HPDE6-E6E7 (cell line): ENCODE results near the gene LEKR1.
A peak's percentile ranks its signal among the peaks of the same experiment; 100 is the strongest.
"Not testable (repeated sequence)": the region's sequence is repeated elsewhere in the genome, so short reads cannot be mapped to it uniquely, and the experiment has no call there.

Experiments used
- DNase-seq: peaks from one replicate; pipeline ENCODE4 v3.0.0; 2011; ENCODE audit warnings: missing footprints; ENCODE audit errors: extremely low spot score

Gene LEKR1

DNA sequence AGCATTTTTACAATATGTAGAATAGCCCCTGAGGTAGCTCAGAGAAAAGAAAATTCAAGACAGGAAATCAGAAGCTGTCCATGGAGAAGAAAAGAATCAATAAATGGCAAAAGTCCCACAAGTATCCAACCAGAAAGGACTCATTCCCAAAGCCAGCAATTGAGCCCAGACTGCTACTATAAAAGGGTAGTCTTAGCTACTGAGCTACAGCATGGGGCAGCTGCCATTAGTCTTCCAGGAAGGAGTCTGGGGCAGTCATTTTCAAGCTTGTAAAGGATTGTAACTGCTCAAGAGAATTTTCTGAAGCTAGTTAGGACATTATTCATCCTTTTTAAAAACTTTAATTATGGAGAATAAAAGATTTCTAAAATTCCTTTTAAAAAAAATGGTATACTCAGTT is 10.5 kb downstream of the LEKR1 start:
- no peak for DNase-seq

DNA sequence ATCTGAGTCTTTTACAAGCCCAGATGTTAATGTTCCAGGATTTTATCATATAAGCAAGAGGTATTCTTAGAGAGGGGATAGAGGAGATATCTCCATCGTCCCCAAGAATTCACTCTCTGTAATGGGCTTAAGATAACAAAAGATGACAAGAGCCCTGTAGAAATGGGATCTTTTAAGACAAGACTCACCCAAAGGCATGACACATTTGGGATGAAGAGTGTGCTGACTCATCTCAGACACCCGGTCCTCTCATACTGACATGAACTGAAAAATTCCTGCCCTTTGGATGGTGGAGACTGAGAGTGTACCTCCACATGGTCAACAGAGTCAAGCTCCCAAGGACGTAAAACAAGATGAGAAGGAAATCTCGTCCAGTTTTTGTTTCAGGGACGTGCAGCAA is 11.0 kb downstream of the LEKR1 start:
- DNase-seq = no peak

DNA sequence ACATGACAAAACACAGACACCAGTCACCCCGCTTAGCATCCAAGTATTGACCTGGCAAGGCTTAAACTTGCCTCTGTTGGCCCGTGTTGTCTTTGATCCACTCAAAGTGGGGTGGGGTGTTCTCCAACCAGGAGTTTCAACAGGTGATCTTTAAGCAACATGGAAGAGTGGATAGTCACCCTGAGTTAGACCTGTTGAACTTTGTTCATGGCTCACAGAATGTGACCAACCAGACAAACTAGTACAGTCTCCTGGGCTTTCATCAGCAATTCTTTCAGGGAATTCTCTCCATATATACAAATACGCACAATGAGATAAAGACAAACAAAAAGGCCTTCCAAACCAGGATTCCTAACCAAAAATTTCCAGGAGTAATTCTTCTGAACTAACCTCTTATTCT is 11.9 kb downstream of the LEKR1 start:
- no peak for DNase-seq

DNA sequence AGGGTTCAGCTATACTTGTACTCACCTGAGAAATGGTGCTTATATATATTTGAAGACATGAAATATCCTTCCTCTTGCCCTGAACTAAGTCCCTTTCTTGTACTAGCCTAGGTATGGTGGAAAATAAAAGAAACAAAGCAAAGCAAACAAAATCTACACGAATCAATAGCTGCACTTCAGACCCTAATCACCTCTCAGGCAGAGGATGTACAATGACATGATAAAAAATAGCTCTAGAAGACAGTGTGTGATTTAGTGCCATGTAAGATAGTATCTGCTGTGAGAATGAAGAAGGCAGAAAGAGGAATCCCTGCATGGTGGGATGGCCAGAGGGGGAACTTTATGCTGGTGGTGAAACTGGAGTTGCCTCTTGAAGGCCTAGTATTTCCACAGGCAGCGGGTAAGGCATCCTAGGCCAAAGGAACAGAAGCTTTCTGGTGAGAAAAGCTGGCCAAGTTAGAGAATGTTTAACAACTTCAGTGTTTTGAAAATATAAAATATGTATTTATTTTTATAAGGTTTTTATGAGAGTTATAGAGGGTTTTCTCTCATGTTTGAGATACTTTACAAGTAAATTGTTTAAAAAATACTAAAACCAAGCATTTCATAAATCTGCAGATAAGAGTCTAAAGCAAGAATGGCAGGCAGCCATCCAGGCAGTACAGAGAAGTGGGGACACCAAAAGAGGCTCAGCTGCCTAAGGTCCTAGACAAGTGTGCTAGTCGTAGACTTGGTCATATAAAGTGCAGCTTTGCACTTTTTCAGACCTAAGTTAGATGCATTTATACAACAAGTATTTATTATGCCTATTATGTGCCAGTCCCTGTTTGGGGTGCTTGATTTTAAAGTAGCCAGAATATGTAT is 14.9 kb downstream of the LEKR1 start:
- no peak for DNase-seq

DNA sequence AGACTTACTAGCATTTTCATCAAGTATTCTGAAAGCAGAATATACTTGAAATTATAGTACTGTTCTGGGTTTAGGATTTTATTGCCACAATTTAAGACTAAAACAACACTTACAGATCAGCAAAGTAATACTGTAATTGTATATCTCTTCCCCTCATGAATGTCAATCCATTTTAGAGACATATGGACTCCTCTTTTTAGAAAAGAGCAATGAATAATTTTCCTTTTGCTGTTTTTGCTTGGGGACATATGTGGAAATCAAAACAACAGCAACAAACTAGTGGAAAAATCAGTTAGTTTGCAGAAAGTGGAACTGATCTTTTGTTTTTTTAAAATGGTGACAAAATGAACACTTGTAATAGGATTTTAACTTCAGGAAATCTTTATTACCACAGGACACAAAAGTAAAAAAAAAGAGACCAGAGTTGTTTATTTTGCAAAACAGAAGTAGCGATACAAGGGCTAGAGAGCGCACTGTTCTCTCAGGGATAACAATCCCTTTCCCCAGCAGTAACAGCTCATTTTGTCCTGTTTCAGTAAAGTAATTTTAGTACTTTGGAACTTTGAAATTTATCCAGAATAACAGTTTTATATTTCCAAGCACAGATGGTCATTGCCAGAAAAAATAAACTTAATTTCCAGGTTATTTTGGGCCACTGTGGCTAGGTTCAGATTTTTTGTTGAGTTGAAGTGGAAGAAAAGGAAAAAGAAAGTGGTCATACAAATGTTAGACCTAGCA is 17.1 kb downstream of the LEKR1 start:
- DNase-seq = no peak

DNA sequence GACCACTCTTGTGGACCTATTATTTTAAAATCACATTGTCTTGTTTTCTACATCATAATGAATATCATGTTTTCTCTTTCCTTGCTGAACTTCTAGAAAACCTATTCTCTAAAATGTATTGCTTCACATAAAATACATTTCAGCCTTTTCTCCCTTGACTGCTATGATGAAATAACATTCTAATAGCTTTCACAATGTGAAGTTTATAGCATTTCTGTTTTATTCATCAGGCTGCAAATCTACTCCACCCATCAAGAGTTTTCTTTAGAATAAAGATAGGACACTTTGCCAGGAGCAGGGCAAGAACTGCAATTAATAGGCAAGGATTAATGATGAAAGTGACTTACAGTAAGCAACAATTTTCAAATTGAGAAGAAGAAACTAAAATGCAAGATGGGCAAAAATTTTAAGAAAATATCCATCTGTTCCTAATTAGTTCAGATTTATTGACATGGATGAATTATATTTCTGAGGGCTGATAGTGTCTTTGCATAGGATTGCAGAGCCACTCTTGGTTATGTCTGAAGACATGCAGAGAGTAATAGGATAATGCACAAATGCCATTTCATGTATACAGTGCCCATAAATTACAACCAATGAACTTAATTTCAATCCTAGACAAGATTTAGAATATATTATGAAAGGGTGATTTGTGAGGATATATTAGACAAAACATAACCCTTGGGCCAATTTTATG is 21.7 kb downstream of the LEKR1 start:
- DNase-seq = no peak

DNA sequence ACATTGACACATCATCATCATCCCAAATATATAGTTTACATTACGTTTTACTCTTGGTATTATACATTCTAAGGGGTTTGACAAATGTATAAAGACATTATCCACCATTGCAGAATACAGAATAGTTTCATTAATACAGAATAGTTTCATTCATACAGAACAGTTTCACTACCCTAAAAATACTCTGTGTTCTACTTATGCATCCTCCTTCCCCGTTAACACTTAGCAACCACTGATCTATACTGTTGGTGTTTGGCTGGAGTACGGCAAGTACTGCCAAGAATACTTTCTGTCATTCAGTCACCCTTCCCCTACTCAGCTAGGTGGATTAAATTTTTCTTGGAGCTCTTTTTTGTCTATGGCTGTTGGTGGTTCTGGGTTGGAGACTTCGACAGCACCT is 33.4 kb downstream of the LEKR1 start:
- no peak for DNase-seq

DNA sequence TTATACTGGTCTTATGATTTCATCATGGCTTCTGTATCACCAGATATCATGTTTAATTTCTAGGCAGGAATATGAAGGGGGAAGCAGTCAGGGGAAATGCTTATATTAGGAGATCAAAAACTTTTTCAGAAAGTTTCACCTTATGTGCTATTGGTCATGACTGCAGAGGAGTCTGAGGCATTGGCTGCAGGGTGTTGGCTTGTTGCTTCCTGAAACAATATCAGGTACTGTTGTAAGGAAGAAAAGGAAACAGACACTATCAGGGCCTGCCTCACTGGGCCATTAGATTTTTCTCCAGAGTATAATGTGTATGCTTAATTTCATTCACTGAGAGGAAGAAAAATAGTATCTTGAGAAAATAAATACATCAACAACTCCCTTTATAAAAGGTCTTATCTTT is 34.7 kb downstream of the LEKR1 start:
- DNase-seq = no peak

DNA sequence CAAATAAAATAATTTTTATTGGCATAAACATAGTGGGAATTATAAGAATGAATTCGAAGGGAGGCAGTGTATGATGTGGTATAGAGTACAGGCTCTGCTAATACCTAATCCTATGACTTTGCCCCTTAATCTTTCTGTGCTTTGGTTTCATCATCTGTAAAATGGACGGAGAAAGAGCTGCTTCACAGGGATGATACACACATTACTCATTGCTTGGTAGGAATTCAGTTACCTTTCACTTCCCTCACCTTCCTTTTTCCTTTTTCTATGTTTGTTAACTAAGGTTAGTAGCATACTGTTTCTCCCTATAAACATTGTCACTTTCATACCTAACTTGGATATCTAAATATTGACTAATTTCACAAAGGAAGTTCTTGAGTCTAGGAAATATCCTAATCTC is 36.2 kb downstream of the LEKR1 start:
- DNase-seq = peak; percentile 4

DNA sequence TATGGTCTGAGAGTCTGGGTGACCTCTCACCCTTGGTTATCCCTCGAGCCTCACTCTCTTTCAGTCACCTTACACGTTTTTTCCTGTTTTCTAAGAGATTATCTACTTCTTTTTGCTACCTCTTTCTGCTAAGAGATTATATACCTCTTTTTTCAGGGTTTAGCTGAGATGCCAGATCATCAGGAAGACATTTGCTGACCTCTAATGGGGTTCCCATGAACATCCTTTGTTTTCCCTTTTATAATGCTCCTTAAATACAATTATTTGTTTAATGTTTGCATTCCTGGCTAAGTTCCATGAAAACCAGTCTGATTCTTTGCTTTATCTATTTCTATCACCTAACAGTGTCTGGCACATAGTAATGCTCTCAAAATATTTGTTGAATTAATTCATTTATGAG is 39.6 kb downstream of the LEKR1 start:
- no peak for DNase-seq

DNA sequence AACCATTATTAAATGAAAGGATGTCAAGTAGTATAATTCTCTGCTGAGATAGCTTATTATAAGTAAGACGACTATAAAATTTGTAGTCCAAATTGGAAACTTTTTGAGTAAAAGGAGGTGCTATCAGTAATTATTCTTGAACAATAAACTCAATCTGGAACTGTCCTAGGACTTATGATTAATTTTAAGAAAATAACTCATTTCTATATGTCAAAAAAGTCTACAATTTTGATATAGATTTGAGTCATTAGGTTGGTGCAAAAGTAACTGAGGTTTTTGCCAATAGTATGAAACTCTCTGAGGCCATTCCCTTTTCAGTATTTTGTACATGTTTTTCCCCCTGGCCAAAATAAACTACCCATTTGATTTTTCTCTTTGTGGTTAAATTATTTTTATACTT is 41.0 kb downstream of the LEKR1 start:
- DNase-seq = no peak

DNA sequence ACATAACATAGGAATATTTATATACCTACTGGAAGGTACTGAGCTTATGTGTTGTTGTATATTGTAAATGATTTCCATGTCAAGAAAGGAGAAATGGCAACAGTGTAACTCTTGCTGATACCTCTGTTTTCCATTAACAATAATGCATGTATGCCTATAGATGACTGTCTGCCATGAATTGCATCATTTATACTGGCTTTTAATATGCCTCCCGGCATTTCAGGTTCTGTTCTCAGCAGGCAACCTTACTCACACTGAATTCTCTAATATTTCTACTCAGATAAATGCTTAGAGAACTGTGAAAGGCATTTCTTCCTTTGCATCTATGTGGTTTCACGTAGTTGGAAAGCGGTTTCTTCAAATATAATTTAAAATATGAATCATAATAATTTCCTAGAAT is 41.8 kb downstream of the LEKR1 start:
- no peak for DNase-seq

DNA sequence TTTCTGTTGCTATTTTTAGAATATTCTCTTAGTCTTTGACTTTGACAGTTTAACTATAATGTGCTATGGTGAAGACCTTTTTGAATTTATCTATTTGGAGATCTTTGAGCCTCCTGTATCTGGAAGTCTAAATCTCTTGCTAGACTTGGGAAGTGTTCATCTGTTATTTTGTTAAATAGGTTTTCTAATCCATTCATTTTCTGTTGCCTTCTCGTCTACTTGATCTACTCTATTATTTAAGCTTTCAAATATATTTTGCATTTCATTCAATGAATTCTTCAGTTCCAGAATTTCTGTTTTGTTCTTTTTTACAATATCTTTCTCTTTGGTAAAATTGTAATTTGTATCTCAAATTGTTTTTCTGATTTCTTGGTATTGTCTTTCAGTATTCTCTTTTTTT is 47.8 kb downstream of the LEKR1 start:
- no peak for DNase-seq

DNA sequence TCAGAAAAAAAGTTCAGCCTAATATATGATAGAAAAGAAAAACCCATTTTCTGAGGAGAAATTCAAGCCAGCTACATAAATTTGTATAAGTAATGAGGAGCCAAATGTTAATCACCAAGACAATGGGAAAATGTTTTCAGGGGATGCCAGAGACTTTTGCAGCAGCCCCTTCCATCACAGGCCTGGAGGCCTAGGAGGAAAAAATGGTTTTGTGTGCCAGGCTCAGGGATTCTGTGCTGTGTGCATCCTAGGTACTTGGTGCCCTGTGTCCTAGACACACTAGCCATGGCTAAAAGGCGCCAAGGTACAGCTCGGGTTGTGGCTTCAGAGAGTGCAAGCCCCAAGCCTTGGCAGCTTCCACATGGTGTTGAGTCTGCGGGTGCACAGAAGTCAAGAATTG is 53.3 kb downstream of the LEKR1 start:
- not testable (repeated sequence) for DNase-seq

DNA sequence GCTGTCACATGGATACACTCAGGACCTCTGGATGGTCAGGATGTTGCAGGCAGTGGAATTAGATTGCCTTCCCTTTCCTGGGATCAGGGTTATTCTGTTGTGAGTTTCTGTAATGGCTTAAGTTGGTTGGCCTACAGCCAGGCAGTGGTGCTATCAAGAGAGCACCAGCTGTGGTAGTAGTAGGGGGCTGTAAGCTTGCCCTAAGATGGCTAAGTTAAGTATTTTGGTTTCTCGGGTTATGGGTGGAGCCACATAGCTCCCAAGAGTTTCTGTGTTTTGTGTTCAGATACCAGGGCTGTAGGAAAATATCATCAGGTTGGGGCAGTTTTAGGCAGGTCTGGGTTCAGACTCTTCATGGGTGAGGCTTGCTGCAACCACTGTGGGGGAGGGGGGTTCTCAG is 59.6 kb downstream of the LEKR1 start:
- DNase-seq = no peak

DNA sequence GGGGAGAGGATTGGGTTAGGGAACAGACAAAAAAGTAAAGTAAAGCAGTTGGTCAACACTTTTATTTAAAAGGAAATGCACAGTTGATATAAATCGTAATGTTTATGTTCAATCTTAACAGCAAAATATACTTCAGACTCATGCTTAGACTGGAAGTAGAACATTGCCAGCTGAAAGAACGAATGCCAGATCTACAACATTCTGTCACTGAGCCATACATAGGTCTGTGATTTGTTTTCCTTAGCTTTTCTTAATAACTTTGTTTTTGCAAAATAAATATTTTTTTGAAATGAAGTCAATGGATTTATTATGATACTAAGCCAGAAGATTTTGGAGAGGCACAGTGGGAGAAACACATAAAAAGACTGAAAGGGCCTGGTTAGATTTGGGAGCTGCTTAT is 62.0 kb downstream of the LEKR1 start:
- DNase-seq = no peak

DNA sequence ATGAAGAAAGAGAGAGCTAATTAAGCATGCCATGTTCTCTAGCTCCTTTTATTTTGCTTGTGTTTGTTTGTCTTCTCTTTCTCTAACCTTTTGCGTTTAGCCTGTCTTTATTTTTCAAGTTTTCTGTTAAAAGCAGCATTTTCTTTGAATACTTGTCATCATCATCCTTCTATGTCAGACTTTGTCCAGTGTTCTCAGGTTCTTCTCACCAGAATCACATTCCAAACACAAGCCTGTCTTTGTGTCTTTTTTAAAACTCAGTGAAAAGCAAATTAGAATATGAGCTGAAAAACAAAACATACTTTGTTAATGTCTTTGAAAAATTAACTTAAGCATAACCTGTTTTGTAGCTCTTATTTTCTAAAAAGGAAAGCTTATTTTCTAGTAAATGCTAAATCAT is 62.4 kb downstream of the LEKR1 start:
- DNase-seq = no peak

DNA sequence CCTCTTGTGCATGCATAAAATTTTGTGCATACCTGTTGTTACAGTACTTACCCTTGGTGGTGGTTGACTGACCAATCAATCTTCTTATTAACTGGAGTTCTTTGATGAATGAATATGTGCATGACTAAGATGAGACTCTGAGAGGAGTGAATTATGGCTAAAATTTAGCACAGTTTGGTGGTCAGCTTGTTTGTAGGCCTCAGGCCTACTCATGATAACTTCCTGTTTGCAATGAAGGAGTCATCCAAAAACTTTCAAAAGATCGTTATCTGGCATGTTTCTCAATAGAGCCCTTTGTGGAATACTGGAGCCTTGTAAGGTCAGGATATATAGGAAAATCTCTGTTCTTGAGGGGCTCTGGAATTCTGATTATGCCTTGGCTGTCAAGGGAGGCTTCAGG is 66.5 kb downstream of the LEKR1 start:
- DNase-seq = peak; percentile 10

DNA sequence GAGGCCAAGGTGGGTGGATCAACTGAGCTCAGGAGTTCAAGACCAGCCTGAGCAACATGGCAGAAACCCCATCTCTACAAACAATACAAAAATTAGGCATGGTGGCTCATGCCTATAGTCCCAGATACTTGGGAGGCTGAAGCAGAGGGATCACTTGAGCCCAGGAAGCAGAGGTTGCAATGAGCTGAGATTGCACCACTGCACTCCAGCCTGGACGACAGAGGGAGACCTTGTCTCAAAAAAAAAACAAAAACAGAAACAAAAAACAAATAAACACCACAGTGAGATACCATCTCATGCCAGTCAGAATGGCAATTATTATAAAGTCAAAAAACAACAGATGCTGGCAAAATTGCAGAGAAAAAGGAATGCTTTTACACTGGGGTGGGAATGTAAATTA is 69.2 kb downstream of the LEKR1 start:
- not testable (repeated sequence) for DNase-seq

DNA sequence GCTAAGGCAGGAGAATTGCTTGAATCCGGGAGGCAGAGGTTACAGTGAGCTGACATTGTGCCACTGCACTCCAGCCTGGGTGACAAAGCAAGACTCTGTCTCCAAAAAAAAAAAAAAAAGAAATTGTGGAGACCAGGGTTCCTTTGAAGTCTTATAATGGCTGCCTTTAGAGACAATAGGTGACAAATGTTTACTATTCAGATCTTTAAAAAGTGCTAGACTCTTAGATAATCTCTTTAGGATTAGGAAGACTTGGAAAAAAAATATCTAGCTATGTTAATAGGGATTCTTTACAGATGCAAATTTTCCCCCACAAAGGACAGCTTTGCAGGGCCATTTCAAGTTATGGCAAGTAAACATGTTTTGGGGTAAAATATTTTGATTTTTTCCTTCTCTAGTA is 71.7 kb downstream of the LEKR1 start:
- not testable (repeated sequence) for DNase-seq

DNA sequence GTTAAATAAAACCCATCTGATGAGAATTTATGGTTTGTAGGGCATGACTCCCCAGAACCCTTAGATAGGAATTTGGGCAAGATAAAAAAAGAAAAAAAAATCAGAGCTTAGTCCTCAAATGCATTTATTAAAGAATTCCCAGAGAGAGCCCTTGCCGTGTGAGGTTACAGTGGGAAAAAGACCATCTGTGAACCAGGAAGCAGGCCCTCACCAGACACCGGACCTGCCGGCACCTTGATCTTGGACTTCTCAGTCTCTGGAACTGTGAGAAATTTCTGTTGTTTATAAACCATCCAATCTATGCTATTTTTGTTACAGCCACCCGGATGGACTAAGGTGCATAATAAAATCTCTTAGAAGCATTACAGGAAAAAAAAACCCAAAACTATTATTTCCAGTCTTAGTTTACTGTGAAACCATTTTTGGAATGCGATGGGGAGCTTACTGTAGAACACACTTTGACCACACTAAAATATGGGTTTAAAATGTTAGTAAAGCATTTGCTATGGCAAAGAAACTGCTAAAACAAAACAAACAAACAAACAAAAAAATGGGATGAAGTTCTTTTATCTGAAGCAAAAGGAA is 72.2 kb downstream of the LEKR1 start:
- no peak for DNase-seq

DNA sequence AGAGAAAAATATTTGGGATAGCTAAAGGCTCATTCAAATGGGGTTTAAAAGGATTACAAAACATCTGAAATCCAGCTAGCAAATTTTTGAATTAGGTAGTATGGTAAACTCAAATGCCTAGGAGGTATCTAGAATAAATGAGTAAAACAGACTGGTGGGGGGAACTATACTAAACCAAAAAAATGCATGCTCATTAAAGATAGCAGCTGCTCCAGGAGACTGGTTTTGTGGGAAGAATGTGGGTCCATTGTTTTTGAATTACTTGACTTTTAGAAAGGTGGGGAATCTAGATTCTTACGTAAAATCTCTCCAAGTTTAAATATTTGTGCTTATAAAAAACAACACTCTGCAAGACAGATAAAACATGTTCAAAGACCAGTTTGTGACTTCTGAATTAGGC is 73.8 kb downstream of the LEKR1 start:
- DNase-seq = no peak
